ENCODE data around the gene AGPAT2.

Gene AGPAT2

GRCh38 chr9:136700959-136701667, 13.9 kb upstream of the AGPAT2 start:
- peak; percentile 44 for DNase-seq

- no peak for DNase-seq
Observed at GRCh38 chr9:136700304-136700703, 13.0 kb upstream of the AGPAT2 start.

- no peak for DNase-seq
Observed at GRCh38 chr9:136698635-136699246, 11.5 kb upstream of the AGPAT2 start.

- DNase-seq: peak; percentile 14
Observed at GRCh38 chr9:136697821-136698526, 10.7 kb upstream of the AGPAT2 start.

GRCh38 chr9:136697146-136697820, 10.0 kb upstream of the AGPAT2 start:
- peak; percentile 29 for DNase-seq

GRCh38 chr9:136696502-136696901, 9.2 kb upstream of the AGPAT2 start:
- peak; percentile 31 for DNase-seq

- peak; percentile 40 for DNase-seq
Observed at GRCh38 chr9:136695955-136696354, 8.7 kb upstream of the AGPAT2 start.

- DNase-seq: peak; percentile 25
Observed at GRCh38 chr9:136695435-136695895, 8.2 kb upstream of the AGPAT2 start.

- DNase-seq: no peak
Observed at GRCh38 chr9:136694872-136695247, 7.6 kb upstream of the AGPAT2 start.

- peak; percentile 47 for DNase-seq
Observed at GRCh38 chr9:136694163-136694871, 7.1 kb upstream of the AGPAT2 start.

GRCh38 chr9:136693490-136694162, 6.4 kb upstream of the AGPAT2 start:
- DNase-seq: peak; percentile 16

GRCh38 chr9:136693135-136693489, 5.9 kb upstream of the AGPAT2 start:
- no peak for DNase-seq

GRCh38 chr9:136692185-136693134, 5.2 kb upstream of the AGPAT2 start:
- DNase-seq: peak; percentile 24

GRCh38 chr9:136691316-136692184, 4.3 kb upstream of the AGPAT2 start:
- DNase-seq: no peak

GRCh38 chr9:136690806-136691261, 3.6 kb upstream of the AGPAT2 start:
- peak; percentile 73 for DNase-seq

GRCh38 chr9:136690104-136690805, 3.0 kb upstream of the AGPAT2 start:
- no peak for DNase-seq

- no peak for DNase-seq
Observed at GRCh38 chr9:136689108-136689460, 1.8 kb upstream of the AGPAT2 start.

- DNase-seq: no peak
Observed at GRCh38 chr9:136688274-136689107, 1.2 kb upstream of the AGPAT2 start.

Measured in femur (tissue), 1 donor.